Astrocyte of the cerebellum (primary cell): Measurements from ENCODE around the gene CSKMT.

ENCODE experiments used
- DNase-seq: peaks from one replicate; pipeline ENCODE4 v3.0.0-alpha.2; 2011; ENCODE audit warnings: low read depth
- H3K4me3 ChIP-seq: 2 replicates; pipeline ENCODE4 v1.5.1; 2011; ENCODE audit warnings: mild to moderate bottlenecking, low read depth, low read length, moderate library complexity
- in situ Hi-C: cut with HindIII; loops from 2 replicates; pipeline ENCODE4 v1.10.0; 2017; ENCODE audit warnings: low sequenced_read_pairs
- TF ChIP-seq, protein P1 (sequence below): IDR thresholded peaks from 2 replicates; pipeline ENCODE4 v1.5.1; 2012; ENCODE audit warnings: low read length, low read depth, moderate library complexity, mild to moderate bottlenecking; ENCODE audit errors: missing control alignments

Gene CSKMT

DNA sequence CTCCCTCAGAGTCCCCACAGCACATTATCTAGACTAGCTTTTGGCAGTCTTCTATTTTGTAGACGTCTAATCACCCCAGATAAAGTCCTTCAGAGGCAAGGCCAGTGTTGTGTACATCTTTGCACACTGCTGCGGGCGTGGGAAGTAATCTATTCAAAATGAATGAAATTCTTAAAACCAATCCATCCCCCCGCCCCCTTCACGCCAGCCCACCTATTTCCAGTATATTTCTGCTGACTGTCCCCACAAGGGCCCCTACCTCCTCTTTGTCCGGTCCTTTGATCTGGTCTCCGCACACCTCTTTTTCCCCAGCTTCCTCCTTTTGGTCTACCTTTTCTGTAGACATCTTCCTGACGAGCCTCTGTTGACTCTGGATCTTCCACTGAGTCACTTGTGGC is 41.7 kb downstream of the CSKMT start:
- TF ChIP-seq, protein P1, sequence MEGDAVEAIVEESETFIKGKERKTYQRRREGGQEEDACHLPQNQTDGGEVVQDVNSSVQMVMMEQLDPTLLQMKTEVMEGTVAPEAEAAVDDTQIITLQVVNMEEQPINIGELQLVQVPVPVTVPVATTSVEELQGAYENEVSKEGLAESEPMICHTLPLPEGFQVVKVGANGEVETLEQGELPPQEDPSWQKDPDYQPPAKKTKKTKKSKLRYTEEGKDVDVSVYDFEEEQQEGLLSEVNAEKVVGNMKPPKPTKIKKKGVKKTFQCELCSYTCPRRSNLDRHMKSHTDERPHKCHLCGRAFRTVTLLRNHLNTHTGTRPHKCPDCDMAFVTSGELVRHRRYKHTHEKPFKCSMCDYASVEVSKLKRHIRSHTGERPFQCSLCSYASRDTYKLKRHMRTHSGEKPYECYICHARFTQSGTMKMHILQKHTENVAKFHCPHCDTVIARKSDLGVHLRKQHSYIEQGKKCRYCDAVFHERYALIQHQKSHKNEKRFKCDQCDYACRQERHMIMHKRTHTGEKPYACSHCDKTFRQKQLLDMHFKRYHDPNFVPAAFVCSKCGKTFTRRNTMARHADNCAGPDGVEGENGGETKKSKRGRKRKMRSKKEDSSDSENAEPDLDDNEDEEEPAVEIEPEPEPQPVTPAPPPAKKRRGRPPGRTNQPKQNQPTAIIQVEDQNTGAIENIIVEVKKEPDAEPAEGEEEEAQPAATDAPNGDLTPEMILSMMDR, result no peak
- H3K4me3 ChIP-seq, result peak overlapping the region; percentile 60
- in situ Hi-C loops, result no loop called here
- DNase-seq, result no peak

- H3K4me3 ChIP-seq, result peak within 1 kb of the TSS; percentile 60
- in situ Hi-C loops, result no loop called here
- DNase-seq, result no peak
- TF ChIP-seq, protein P1, result no peak
Observed at GRCh38 chr11:62707277-62707861, 42.3 kb downstream of the CSKMT start, which contains the start of the genes BSCL2 and GNG3. BSCL2 (minus strand) TSS chr11:62707424; CDS start chr11:62707195, 229 bp downstream. GNG3 (plus strand) TSS chr11:62707676; CDS start chr11:62708296, 620 bp downstream.

DNA sequence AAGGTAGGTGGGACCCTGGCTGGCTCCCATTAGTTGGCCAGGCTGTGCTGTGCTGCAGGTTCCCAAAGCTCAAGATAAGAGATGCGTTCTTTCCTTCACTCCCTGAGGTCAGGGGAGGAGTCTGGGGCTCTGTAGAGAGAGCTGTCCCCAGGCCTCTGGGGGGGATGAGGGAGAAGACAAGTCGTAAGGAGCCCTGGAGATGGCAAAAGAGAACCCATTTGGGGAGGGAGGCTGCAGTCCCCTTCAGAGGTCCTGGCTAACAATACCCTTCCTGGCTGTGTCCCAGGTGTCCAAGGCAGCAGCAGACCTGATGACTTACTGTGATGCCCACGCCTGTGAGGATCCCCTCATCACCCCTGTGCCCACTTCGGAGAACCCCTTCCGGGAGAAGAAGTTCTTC is 43.3 kb downstream of the CSKMT start:
- H3K4me3 ChIP-seq, result peak overlapping the region; percentile 51
- TF ChIP-seq, protein P1, result no peak
- in situ Hi-C loops, result no loop called here
- DNase-seq, result no peak

- in situ Hi-C loops, result no loop called here
- peak overlapping the region; percentile 51 for H3K4me3 ChIP-seq
- DNase-seq, result no peak
- TF ChIP-seq, protein P1, result no peak
Observed at GRCh38 chr11:62708793-62709192, 43.7 kb downstream of the CSKMT start.

DNA sequence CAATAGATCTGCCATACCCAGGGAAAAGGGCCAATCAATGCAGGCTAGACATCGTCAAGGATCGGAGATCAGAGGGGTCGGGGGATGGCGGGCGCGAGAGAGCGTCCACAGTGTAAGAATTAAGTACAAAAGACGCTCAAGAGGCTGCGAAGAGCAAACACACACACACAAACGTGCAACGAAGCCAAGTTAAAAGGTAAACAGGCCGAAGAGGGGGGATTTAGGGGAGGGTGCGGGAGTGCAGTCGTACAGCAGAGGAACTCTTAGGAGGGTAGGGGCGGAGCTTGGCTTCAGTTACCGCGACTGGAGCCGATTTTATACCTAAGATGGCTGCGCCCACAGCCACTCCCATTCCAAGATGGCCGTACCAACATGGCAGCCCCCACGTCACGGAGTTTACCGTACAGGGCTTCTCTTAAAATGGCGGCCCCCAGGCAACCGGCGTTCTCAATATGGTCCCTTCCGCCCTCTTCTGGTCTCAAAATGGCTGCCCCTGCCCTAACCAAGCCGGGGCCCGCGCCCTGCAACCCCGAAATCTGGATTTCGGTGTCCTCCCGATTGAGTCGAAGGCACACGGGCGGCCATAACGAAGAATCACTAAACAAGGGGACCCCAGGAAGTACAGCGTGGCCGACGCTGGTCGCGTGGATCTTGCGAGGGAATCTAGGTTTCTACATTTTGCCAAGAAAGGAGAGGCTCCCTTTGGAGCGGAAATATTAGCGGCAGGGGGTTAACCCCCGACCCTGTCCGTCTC is 44.3 kb downstream of the CSKMT start:
- peak; percentile 97 for DNase-seq
- in situ Hi-C loops, result no loop called here
- peak overlapping the region; percentile 51 for H3K4me3 ChIP-seq
- TF ChIP-seq, protein P1, result no peak

GRCh38 chr11:62710001-62710345 is 44.9 kb downstream of the CSKMT start:
- DNase-seq, result no peak
- TF ChIP-seq, protein P1, result no peak
- in situ Hi-C loops, result no loop called here
- peak overlapping the region; percentile 51 for H3K4me3 ChIP-seq
